ENCODE measurements around the gene KDM4F. TPM values are rescaled to one million over a fixed set of nuclear protein-coding genes. Genes with fewer than 3 reads are reported as not detected.

The KDM4F gene
- total RNA-seq, 1 experiment from 2014 or later = not detected

DNA sequence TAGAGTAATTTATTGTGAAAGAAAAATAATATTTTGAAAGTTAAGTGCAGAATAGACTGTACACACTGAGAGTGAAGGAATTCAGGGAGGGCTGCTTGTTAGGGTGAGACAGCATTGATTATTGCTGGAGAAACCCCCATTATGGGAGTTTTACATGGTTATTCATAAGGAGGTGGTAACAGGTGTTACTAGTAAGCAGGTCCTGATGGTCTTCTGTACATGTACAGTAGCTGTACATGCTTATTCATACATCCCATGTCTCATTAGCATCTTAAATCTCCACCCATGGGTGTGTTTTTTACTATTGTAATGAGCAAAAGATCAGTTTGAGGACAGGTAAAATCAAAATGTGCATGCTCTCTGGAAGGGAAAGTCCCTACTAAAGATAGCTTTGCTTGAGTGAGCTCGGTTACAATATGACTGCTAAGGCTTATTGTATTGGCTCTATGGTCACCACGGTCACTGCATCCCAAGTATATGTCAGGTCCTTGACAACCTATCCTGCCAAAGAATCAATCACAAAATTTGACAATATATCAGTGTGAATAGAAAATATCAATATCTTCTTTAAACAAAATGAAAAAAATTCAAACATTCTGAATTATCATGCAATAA, 6.2 kb downstream of the KDM4F start:
- no TSS peak for BruUV-seq (replicated peaks)

GRCh38 chr11:95057959-95058358, 8.7 kb downstream of the KDM4F start:
- no peak for DNase-seq
- Mint-ChIP-seq H3K27ac (ENCODE audit: unreplicated experiment) (no peak overlapping the region), H3K9me3 (ENCODE audit: low read depth, unreplicated experiment) (no peaks in the 10 kb centered on the region), H3K36me3 (ENCODE audit: insufficient read depth, unreplicated experiment) (no peaks in the 10 kb centered on the region), H3K4me1 (ENCODE audit: low read depth, unreplicated experiment) (no peaks in the 10 kb centered on the region), H3K27me3 (ENCODE audit: unreplicated experiment) (peaks cover 8% of the 10 kb centered on the region), H3K4me3 (ENCODE audit: low read depth, unreplicated experiment) (no peak overlapping the region)
- no TSS peak for BruUV-seq (replicated peaks)
- intact Hi-C loops (cut with micrococcal nuclease; ENCODE audit: unreplicated experiment) = no loop called here
- no peak for TF ChIP-seq CTCF (IDR thresholded peaks at IDR 0.05; ENCODE audit: unreplicated experiment)
- CTCF ChIA-PET = no interaction called here

More for the DNA sequence above, 6.2 kb downstream of the KDM4F start:
- intact Hi-C loops (cut with micrococcal nuclease; ENCODE audit: unreplicated experiment) = no loop called here
- Mint-ChIP-seq H3K4me1 (ENCODE audit: low read depth, unreplicated experiment) (no peaks in the 10 kb centered on the region), H3K36me3 (ENCODE audit: insufficient read depth, unreplicated experiment) (no peaks in the 10 kb centered on the region), H3K9me3 (ENCODE audit: low read depth, unreplicated experiment) (no peaks in the 10 kb centered on the region), H3K27ac (ENCODE audit: unreplicated experiment) (no peak overlapping the region), H3K27me3 (ENCODE audit: unreplicated experiment) (no peaks in the 10 kb centered on the region), H3K4me3 (ENCODE audit: low read depth, unreplicated experiment) (no peak overlapping the region)
- no peak for DNase-seq
- TF ChIP-seq CTCF (IDR thresholded peaks at IDR 0.05; ENCODE audit: unreplicated experiment) = no peak
- CTCF ChIA-PET = no interaction called here

DNA sequence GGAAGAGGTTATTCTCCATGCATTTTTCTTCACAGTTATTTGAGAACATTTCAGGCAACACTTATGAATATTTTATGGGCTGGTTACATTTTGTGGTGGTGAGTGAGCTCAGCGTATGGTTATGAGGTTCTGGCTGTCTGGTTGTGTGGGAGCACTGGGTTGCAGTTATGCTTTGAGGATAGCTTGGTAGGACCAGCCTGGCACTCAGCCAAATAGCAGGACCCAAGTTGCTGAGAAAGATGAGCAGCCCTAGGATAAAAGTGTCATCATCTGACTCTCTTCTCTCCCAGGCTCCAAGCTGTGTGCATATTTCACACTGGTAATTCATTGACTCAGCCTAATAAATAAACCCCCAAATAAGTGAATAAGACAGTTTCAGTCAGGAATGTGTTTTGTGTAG, 9.4 kb downstream of the KDM4F start:
- Mint-ChIP-seq H3K9me3 (ENCODE audit: low read depth, unreplicated experiment) (no peaks in the 10 kb centered on the region), H3K36me3 (ENCODE audit: insufficient read depth, unreplicated experiment) (no peaks in the 10 kb centered on the region), H3K4me1 (ENCODE audit: low read depth, unreplicated experiment) (no peaks in the 10 kb centered on the region), H3K27me3 (ENCODE audit: unreplicated experiment) (peaks cover 8% of the 10 kb centered on the region), H3K4me3 (ENCODE audit: low read depth, unreplicated experiment) (no peak overlapping the region), H3K27ac (ENCODE audit: unreplicated experiment) (no peak overlapping the region)
- no peak for TF ChIP-seq CTCF (IDR thresholded peaks at IDR 0.05; ENCODE audit: unreplicated experiment)
- DNase-seq = no peak
- intact Hi-C loops (cut with micrococcal nuclease; ENCODE audit: unreplicated experiment) = no loop called here
- CTCF ChIA-PET = no interaction called here
- BruUV-seq (replicated peaks) = no TSS peak

GRCh38 chr11:95059046-95059445, 9.8 kb downstream of the KDM4F start:
- no peak for DNase-seq
- Mint-ChIP-seq H3K4me1 (ENCODE audit: low read depth, unreplicated experiment) (no peaks in the 10 kb centered on the region), H3K4me3 (ENCODE audit: low read depth, unreplicated experiment) (no peak overlapping the region), H3K9me3 (ENCODE audit: low read depth, unreplicated experiment) (no peaks in the 10 kb centered on the region), H3K27me3 (ENCODE audit: unreplicated experiment) (peaks cover 8% of the 10 kb centered on the region), H3K27ac (ENCODE audit: unreplicated experiment) (no peak overlapping the region), H3K36me3 (ENCODE audit: insufficient read depth, unreplicated experiment) (no peaks in the 10 kb centered on the region)
- TF ChIP-seq CTCF (IDR thresholded peaks at IDR 0.05; ENCODE audit: unreplicated experiment) = no peak
- CTCF ChIA-PET = no interaction called here
- intact Hi-C loops (cut with micrococcal nuclease; ENCODE audit: unreplicated experiment) = no loop called here
- BruUV-seq (replicated peaks) = no TSS peak

Data from Calu3 (cell line).